Ovary (tissue), 9 donors: Measurements from ENCODE around the gene CEP72. TPM values are rescaled to one million over a fixed set of nuclear protein-coding genes. Genes with fewer than 3 reads are reported as not detected.
"Not testable (repeated sequence)": the region's sequence is repeated elsewhere in the genome, so short reads cannot be mapped to it uniquely, and the experiment has no call there.

Experiments used
- DNase-seq, 5 donors: peaks; one replicate each; pipeline ENCODE4 v3.0.0-alpha.2; 2019 to 2020
- H3K27ac ChIP-seq, 2 donors: fragments of 200-600 bp; one replicate each; pipeline versions ENCODE4 v1.5.1 to v1.8.0; 2019 to 2022
- H3K27me3 ChIP-seq: fragments of 200-600 bp; one replicate; pipeline ENCODE4 v1.8.0; 2022
- H3K36me3 ChIP-seq: fragments of 200-600 bp; sonication (generic); one replicate; pipeline ENCODE4 v1.5.1; 2019
- H3K4me1 ChIP-seq: one replicate; pipeline ENCODE4 v1.8.1; 2013; ENCODE audit warnings: mild to moderate bottlenecking, moderate library complexity; ENCODE audit not compliant: insufficient read depth
- H3K4me3 ChIP-seq: fragments of 200-600 bp; sonication (generic); one replicate; pipeline ENCODE4 v1.5.1; 2017
- H3K9me3 ChIP-seq, 2 donors: fragments of 200-600 bp in 1 of 2; sonication (generic) in 1 of 2; one replicate each; pipeline versions ENCODE4 v1.5.1 to v1.8.1; 2013 to 2019; ENCODE audit warnings: mild to moderate bottlenecking in 1 of 2, moderate library complexity in 1 of 2
- CTCF ChIP-seq, 3 donors: fragments of 450-650 bp in 2 of 3; fragments of 200-600 bp in 1 of 3; IDR thresholded peaks; one replicate each; pipeline versions ENCODE4 v1.5.1 to v1.8.0; 2016 to 2022; ENCODE audit warnings: antibody characterized with exemption in 3 of 3, mild to moderate bottlenecking in 1 of 3
- EP300 ChIP-seq: sonication (generic); formaldehyde crosslinking; IDR thresholded peaks from one replicate; pipeline ENCODE4 v1.6.1; 2017; ENCODE audit warnings: antibody characterized with exemption
- POLR2A ChIP-seq: fragments of 450-650 bp; IDR thresholded peaks from one replicate; pipeline ENCODE4 v1.6.1; 2017; ENCODE audit warnings: antibody characterized with exemption, mild to moderate bottlenecking, moderate library complexity
- WGBS, 3 donors: extraction: QIAGEN DNeasy Blood & Tissue Kit in 1 of 3; methylation state at CpG; one replicate each; pipeline versions ENCODE4 v1.1.5 to v1.1.7; 2013 to 2017; 5-methylcytosine and 5-hydroxymethylcytosine counted together
- intact Hi-C, 4 donors: fragments of 100-400 bp; cut with DNase I; formaldehyde crosslinking; loops; one replicate each; pipeline versions ENCODE4 v1.11.0 to v1.15.1; 2022 to 2023
- polyA plus RNA-seq, 2 donors: library from polyadenylated mRNA; stranded (reverse); fragments of 200-250 nt in 1 of 2; fragments of 350-450 nt in 1 of 2; fragmentation: Illumina TruSeq in 1 of 2; extraction: RNeasy Lipid Tissue Mini Kit (QIAGEN cat#74804) in 1 of 2; gene quantifications; one replicate each; pipeline ENCODE4 v1.2.3, GENCODE V29; 2013 to 2014
- total RNA-seq, 7 donors: library from RNA; depleted of rRNA in 2 of 7; stranded (reverse); fragments of >200 nt in 2 of 7; fragmentation: NEBNext Ultra II Directional in 3 of 7; extraction: Animal tissue kit (Norgen Biotek cat#: 25700) in 3 of 7; gene quantifications; one replicate each; pipeline versions ENCODE4 v1.1.0 to v1.2.4, GENCODE V29; 2016 to 2023
- donor health status: DM: no; HTN: no; CAD: no; lungs with moderate emphysema.
- donor health status: DM: no; HTN: no; CAD: no.
- donor health status: Bipolar disorder and iron deficiency.
- donor health status: DM: yes; HTN: yes; CAD: no.
- donor health status: DM: no; HTN: no; CAD: no.
- donor health status: DM: yes; HTN: yes; CAD: no.

CEP72 gene
- total and polyA plus RNA-seq, 9 donors, result 1.6 to 11.2 (median 7.7) TPM

GRCh38 chr5:675871-676698 is 63.9 kb downstream of the CEP72 start:
- 43 to 69% (median 63%) methylated on average over 36 of the region's 36 CpGs for WGBS, 3 donors
- H3K36me3 ChIP-seq, result no peaks in the 10 kb centered on the region
- peak in 4 of 5 donors; percentile 3 to 18 (median 12) for DNase-seq
- no peaks in the 10 kb centered on the region for H3K27me3 ChIP-seq
- H3K9me3 ChIP-seq, result no peaks in the 10 kb centered on the region
- H3K4me3 ChIP-seq, result no peak overlapping the region
- H3K27ac ChIP-seq, result no peak overlapping the region
- H3K4me1 ChIP-seq, result peaks cover 33% of the 10 kb centered on the region
- TF ChIP-seq POLR2A, result no peak
- TF ChIP-seq CTCF (IDR thresholded peaks at IDR 0.05), result no peak
- TF ChIP-seq EP300, result no peak
- intact Hi-C loops, result loop anchor here in 1 of 4 donors (10.0 kb wide), 1 partner anchor 489 kb away; no protein-coding TSS in a partner anchor

GRCh38 chr5:676699-677076 is 64.5 kb downstream of the CEP72 start:
- WGBS, 3 donors, result 85 to 94% (median 94%) methylated on average over 48 of the region's 48 CpGs
- H3K9me3 ChIP-seq, result no peaks in the 10 kb centered on the region
- intact Hi-C loops, result loop anchor here in 1 of 4 donors (10.0 kb wide), 1 partner anchor 488 kb away; no protein-coding TSS in a partner anchor
- H3K4me3 ChIP-seq, result no peak overlapping the region
- H3K4me1 ChIP-seq, result peaks cover 29% of the 10 kb centered on the region
- H3K27ac ChIP-seq, result no peak overlapping the region
- no peak for TF ChIP-seq POLR2A
- TF ChIP-seq EP300, result no peak
- TF ChIP-seq CTCF (IDR thresholded peaks at IDR 0.05), result no peak
- H3K27me3 ChIP-seq, result no peaks in the 10 kb centered on the region
- H3K36me3 ChIP-seq, result no peaks in the 10 kb centered on the region
- DNase-seq, result peak in 4 of 5 donors; percentile 4 to 10 (median 6)

GRCh38 chr5:677131-678101 is 65.3 kb downstream of the CEP72 start:
- H3K4me1 ChIP-seq, result peaks cover 21% of the 10 kb centered on the region
- no peaks in the 10 kb centered on the region for H3K27me3 ChIP-seq
- intact Hi-C loops, result loop anchor here in 1 of 4 donors (10.0 kb wide), 1 partner anchor 487 kb away; no protein-coding TSS in a partner anchor
- TF ChIP-seq CTCF (IDR thresholded peaks at IDR 0.05), result no peak
- TF ChIP-seq EP300, result no peak
- no peak for TF ChIP-seq POLR2A
- no peaks in the 10 kb centered on the region for H3K9me3 ChIP-seq
- WGBS, 3 donors, result 65 to 78% (median 77%) methylated on average over 35 to 44 of the region's 44 CpGs
- H3K27ac ChIP-seq, result no peak overlapping the region
- no peak overlapping the region for H3K4me3 ChIP-seq
- no peaks in the 10 kb centered on the region for H3K36me3 ChIP-seq
- peak in 4 of 5 donors; percentile 6 to 16 (median 10) for DNase-seq

GRCh38 chr5:678521-678920 is 66.4 kb downstream of the CEP72 start:
- H3K4me3 ChIP-seq, H3K27ac ChIP-seq, H3K27me3 ChIP-seq, H3K9me3 ChIP-seq, H3K36me3 ChIP-seq: not testable (repeated sequence)
- intact Hi-C loops, result loop anchor here in 1 of 4 donors (10.0 kb wide), 1 partner anchor 486 kb away; no protein-coding TSS in a partner anchor
- 60 to 73% (median 72%) methylated on average over 5 to 14 of the region's 16 CpGs for WGBS, 3 donors
- peak in 1 of 5 donors; percentile 3 for DNase-seq
- H3K4me1 ChIP-seq, result peaks cover 11% of the 10 kb centered on the region

GRCh38 chr5:679166-679895 is 67.2 kb downstream of the CEP72 start:
- 62 to 79% (median 62%) methylated on average over 13 to 15 of the region's 17 CpGs for WGBS, 3 donors
- DNase-seq, result peak in 1 of 5 donors; percentile 3
- H3K4me3 ChIP-seq, H3K27me3 ChIP-seq, H3K36me3 ChIP-seq, H3K4me1 ChIP-seq, H3K27ac ChIP-seq, H3K9me3 ChIP-seq: not testable (repeated sequence)
- intact Hi-C loops, result loop anchor here in 1 of 4 donors (10.0 kb wide), 1 partner anchor 485 kb away; no protein-coding TSS in a partner anchor

GRCh38 chr5:680118-680795 is 68.1 kb downstream of the CEP72 start:
- H3K27me3 ChIP-seq, H3K27ac ChIP-seq, H3K4me1 ChIP-seq, H3K9me3 ChIP-seq, intact Hi-C loops, H3K36me3 ChIP-seq, H3K4me3 ChIP-seq: not testable (repeated sequence)
- DNase-seq, result peak in 1 of 5 donors; percentile 5
- 59 to 72% (median 70%) methylated on average over 4 to 13 of the region's 32 CpGs for WGBS, 3 donors

- H3K4me1 ChIP-seq, intact Hi-C loops, H3K36me3 ChIP-seq, H3K27me3 ChIP-seq, H3K27ac ChIP-seq, H3K9me3 ChIP-seq, H3K4me3 ChIP-seq: not testable (repeated sequence)
- WGBS, 3 donors, result 67 to 83% (median 71%) methylated on average over 13 of the region's 13 CpGs
- DNase-seq, result peak in 2 of 5 donors; percentile 3 to 9
Observed at GRCh38 chr5:680836-681235, 68.7 kb downstream of the CEP72 start.
